HG02763 (cell line): ENCODE results near the gene DNAJB8.

Experiments
- ATAC-seq: cut with Tn5 transposase; IDR thresholded peaks from one replicate; pipeline ENCODE4 v1.9.1; 2021; ENCODE audit warnings: mild to moderate bottlenecking, moderate library complexity; ENCODE audit not compliant: unreplicated experiment

Gene DNAJB8

GRCh38 chr3:128466840-128467541 lies at the start of gene DNAJB8:
Gene DNAJB8 (minus strand): TSS chr3:128466890. CDS start chr3:128463245, 3,645 bp downstream.
- ATAC-seq, result no peak

- no peak for ATAC-seq
Measured at GRCh38 chr3:128515967-128516366, 49.3 kb upstream of the DNAJB8 start.

GRCh38 chr3:128508852-128509251 lies 42.2 kb upstream of the DNAJB8 start:
- no peak for ATAC-seq

GRCh38 chr3:128506754-128507153 lies 40.1 kb upstream of the DNAJB8 start:
- no peak for ATAC-seq

- ATAC-seq, result no peak
Measured at GRCh38 chr3:128505771-128506170, 39.1 kb upstream of the DNAJB8 start.

GRCh38 chr3:128504963-128505730 lies 38.5 kb upstream of the DNAJB8 start:
- no peak for ATAC-seq

GRCh38 chr3:128504533-128504915 lies 37.8 kb upstream of the DNAJB8 start:
- no peak for ATAC-seq

- no peak for ATAC-seq
Measured at GRCh38 chr3:128503751-128504532, 37.3 kb upstream of the DNAJB8 start.

GRCh38 chr3:128503164-128503651 lies 36.5 kb upstream of the DNAJB8 start:
- ATAC-seq, result no peak

- ATAC-seq, result no peak
Measured at GRCh38 chr3:128502712-128503111, 36.0 kb upstream of the DNAJB8 start.

- ATAC-seq, result no peak
Measured at GRCh38 chr3:128501431-128501830, 34.7 kb upstream of the DNAJB8 start.

GRCh38 chr3:128500556-128500955 lies 33.9 kb upstream of the DNAJB8 start:
- ATAC-seq, result no peak

- ATAC-seq, result no peak
Measured at GRCh38 chr3:128499724-128500275, 33.1 kb upstream of the DNAJB8 start.

GRCh38 chr3:128498901-128499530 lies 32.3 kb upstream of the DNAJB8 start:
- no peak for ATAC-seq

- no peak for ATAC-seq
Measured at GRCh38 chr3:128498127-128498626, 31.5 kb upstream of the DNAJB8 start.

GRCh38 chr3:128497305-128498126 lies 30.8 kb upstream of the DNAJB8 start:
- no peak for ATAC-seq

GRCh38 chr3:128496602-128497304 lies 30.1 kb upstream of the DNAJB8 start:
- no peak for ATAC-seq

GRCh38 chr3:128496019-128496601 lies 29.4 kb upstream of the DNAJB8 start:
- no peak for ATAC-seq
